ENCODE data around the gene ARHGEF11. TPM values are rescaled to one million over a fixed set of nuclear protein-coding genes. Genes with fewer than 3 reads are reported as not detected.

ARHGEF11 gene
- total and polyA plus RNA-seq, 2 donors (not counting 1 experiment from before 2014, with no cell fraction given), result 1.0 to 4.6 TPM

- no peak overlapping the region for H3K9ac ChIP-seq (ENCODE audit: low read length)
- H3K27ac ChIP-seq (ENCODE audit: low read length in 2 of 2), result no peak overlapping the region
- Mint-ChIP-seq H3K9me3 (ENCODE audit: insufficient read depth) (no peaks in the 10 kb centered on the region), H3K27me3 (peaks cover 27% of the 10 kb centered on the region), H3K4me1 (peaks cover 2% of the 10 kb centered on the region), H3K4me3 (no peak overlapping the region), H3K27ac (no peak overlapping the region)
- no peak overlapping the region for H3K4me2 ChIP-seq (replicated peaks; ENCODE audit: low read depth, low read length, poor library complexity, severe bottlenecking)
- no peaks in the 10 kb centered on the region for H3K4me1 ChIP-seq (ENCODE audit: control insufficient read depth in 2 of 2, insufficient read depth in 2 of 2, low read length in 2 of 2)
- no peak for ATAC-seq (ENCODE audit: low read depth)
- no peaks in the 10 kb centered on the region for H4K20me1 ChIP-seq (ENCODE audit: control insufficient read depth, insufficient read depth, low read length, poor library complexity, severe bottlenecking)
- ChIA-PET POLR2A (interaction anchor here (0.5 kb wide), 1 partner anchor 1588 kb away, joined by 3 read pairs; no protein-coding TSS in a partner anchor), CTCF (no interaction called here)
- H3K4me3 ChIP-seq (ENCODE audit: control extremely low read depth in 1 of 5, extremely low read depth in 1 of 5, insufficient read depth in 1 of 5, low read depth in 2 of 5, low read length in 4 of 5), result no peak overlapping the region
- intact Hi-C loops (cut with micrococcal nuclease), result no loop called here
- TF ChIP-seq EZH2 (IDR thresholded peaks at IDR 0.05; ENCODE audit: borderline replicate concordance, insufficient read depth, low read depth, low read length, poor library complexity, severe bottlenecking), result no peak
- TF ChIP-seq CTCF (IDR thresholded peaks at IDR 0.05), result no peak
- H3K27me3 ChIP-seq (replicated peaks in 1 of 4; ENCODE audit: control extremely low read depth in 1 of 4, control insufficient read depth in 3 of 4, insufficient read depth in 4 of 4, low read length in 3 of 4), result peaks cover 0 to 21% (median 1%) of the 10 kb centered on the region in 4 experiments
- no peak for DNase-seq
- H3K9me3 ChIP-seq (ENCODE audit: control extremely low read depth in 1 of 3, control insufficient read depth in 2 of 3, insufficient read depth in 1 of 3, low read length in 2 of 3), result peaks cover 0 to 8% (median 0%) of the 10 kb centered on the region in 3 donors
- 85% methylated on average over 14 of the region's 19 CpGs for WGBS (ENCODE audit: insufficient coverage)
- no peaks in the 10 kb centered on the region for H3K79me2 ChIP-seq (ENCODE audit: control insufficient read depth, insufficient read depth, low read length)
- H2AFZ ChIP-seq (ENCODE audit: insufficient read depth, low read depth, low read length, poor library complexity, severe bottlenecking), result no peak overlapping the region
- H3K36me3 ChIP-seq (replicated peaks in 1 of 2; ENCODE audit: control extremely low read depth in 1 of 2, control insufficient read depth in 1 of 2, extremely low read depth in 1 of 2, insufficient read depth in 2 of 2, low read length in 1 of 2), result no peaks in the 10 kb centered on the region
Measured at GRCh38 chr1:156904187-156904959, 141.2 kb downstream of the ARHGEF11 start.

Measured in B cell (primary cell).